AG09309 (cell line): ENCODE data around the gene SCAF8.

Experiments
- DNase-seq: peaks from one replicate; pipeline ENCODE4 v3.0.0-alpha.2; 2010; ENCODE audit warnings: low read depth
- H3K4me3 ChIP-seq: 2 replicates; pipeline ENCODE4 v1.5.1; 2011; ENCODE audit warnings: mild to moderate bottlenecking, low read depth, low read length, moderate library complexity; ENCODE audit not compliant: control insufficient read depth
- CTCF ChIP-seq: IDR thresholded peaks from 2 replicates; pipeline ENCODE4 v1.5.1; 2011; ENCODE audit warnings: mild to moderate bottlenecking, low read depth, low read length, inconsistent platforms; ENCODE audit not compliant: insufficient read depth, control insufficient read depth; ENCODE audit errors: missing control alignments

The SCAF8 gene

GRCh38 chr6:154733183-154733625, at the start of gene SCAF8:
SCAF8 (plus strand) TSS chr6:154733416; CDS start chr6:154733901, 485 bp downstream.
- H3K4me3 ChIP-seq: peak within 1 kb of the TSS; percentile 92
- peak; percentile 53 for TF ChIP-seq CTCF
- peak; percentile 32 for DNase-seq

DNA sequence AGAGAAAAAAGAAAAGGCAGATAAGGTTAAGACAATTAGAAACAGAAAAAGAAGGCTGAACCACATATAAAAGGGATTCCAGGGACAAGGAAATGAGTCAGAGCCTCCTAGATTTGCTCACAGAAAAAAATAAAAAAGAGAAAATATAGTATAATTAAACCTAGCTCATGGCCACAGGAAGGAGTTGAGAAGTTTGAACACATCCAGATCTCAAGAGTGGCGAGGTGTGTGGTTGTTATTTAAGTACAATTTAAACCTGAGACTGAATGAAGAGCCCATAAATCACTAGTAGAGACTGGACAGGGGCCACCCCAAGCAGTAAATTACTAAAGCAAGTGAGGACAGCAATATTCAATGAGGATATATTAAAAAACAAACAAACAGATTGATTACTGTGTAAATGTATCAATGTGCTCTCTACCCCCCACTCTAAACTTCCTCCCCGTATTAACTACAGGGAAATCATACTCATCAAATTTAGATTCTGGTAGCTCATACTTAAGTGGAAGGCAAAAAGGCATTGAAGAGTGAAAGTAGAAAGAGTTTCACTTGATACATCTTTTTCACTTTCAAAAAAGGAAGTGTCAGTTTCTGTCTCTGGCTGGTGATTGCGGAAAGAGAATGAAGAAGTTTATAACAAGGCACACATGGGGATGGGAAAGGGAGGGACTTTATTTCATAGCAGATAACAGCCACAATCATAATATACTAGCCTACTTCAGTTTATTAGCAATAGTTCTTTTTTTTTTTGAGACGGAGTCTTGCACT, 49.3 kb upstream of the SCAF8 start:
- DNase-seq: peak; percentile 5
- TF ChIP-seq CTCF: no peak
- H3K4me3 ChIP-seq: no peak overlapping the region

- no peak for DNase-seq
- H3K4me3 ChIP-seq: no peak overlapping the region
- no peak for TF ChIP-seq CTCF
These were observed 47.1 kb upstream of the SCAF8 start for GRCh38 chr6:154686162-154686561.

GRCh38 chr6:154689493-154690255, 43.5 kb upstream of the SCAF8 start:
- TF ChIP-seq CTCF: no peak

GRCh38 chr6:154690857-154691256, 42.4 kb upstream of the SCAF8 start:
- DNase-seq: no peak
- no peak overlapping the region for H3K4me3 ChIP-seq
- TF ChIP-seq CTCF: no peak

More at GRCh38 chr6:154689493-154690255, 43.5 kb upstream of the SCAF8 start:
- no peak for DNase-seq
- no peak overlapping the region for H3K4me3 ChIP-seq

DNA sequence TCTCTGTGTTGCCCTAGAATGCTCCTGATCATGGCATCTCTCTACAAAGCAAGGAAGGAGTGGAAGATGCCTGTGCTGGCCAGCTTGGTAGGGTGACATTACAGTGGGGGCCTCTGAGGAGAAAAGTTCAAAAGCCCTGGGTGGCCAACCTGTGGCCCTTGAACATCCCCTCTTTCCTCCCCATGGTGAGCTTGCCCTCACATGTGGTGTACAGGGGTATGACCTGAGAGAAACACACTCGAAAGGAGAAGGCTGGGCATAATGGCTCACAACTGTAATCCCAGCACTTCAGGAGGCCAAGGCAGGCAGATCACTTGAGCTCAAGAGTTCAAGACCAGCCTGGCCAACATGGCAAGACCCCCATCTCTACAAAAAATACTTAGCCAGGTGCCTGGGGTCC, 36.6 kb upstream of the SCAF8 start:
- no peak for TF ChIP-seq CTCF
- DNase-seq: no peak
- H3K4me3 ChIP-seq: no peak overlapping the region
